ENCODE measurements around the gene ANKRD23.

DNA sequence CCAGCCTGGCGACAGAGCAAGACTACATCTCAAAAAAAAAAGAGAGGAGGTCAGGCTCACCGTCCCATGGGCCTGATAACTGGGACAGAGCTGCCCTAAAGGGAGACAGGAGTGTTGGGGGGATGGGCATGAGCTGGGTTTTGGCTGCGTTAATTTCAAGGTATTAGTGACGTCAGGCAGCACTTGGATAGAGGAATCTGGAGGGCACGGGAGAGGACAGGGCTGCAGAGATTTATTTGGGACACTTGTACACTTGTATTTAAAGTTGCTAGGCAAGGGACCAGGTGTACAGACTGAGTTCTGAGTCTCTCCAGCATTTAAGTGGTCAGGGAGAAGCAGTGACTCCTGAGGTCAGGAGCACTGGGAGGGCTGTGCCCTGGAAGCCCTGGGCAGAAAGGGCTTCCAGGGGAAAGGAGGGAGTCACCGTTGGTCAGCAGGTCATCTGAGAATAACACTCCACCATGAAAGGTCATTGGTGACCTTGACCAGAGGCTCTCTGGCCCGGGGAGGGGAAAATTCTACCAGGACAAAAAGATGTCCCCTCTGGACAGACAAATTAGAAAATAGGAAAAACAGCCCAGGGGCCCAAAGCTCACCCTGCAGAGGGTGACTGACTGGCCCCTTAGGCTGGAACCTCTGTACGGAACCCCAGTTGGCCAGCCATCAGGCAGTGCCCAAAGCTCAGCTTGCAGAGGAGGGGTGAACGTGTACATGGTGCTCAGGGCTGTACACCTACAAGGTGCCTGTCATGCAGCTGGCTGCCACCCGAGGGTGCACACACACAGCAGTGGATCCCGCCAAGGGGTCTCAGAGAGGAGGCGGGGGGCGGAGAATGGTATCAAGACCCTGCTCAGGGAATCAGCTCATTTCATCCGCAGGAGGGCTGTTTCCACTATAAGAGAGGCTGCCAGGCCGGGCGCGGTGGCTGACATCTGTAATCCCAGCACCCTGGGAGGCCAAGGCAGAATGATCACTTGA, 50.8 kb downstream of the ANKRD23 start:
- TF ChIP-seq, protein P1, sequence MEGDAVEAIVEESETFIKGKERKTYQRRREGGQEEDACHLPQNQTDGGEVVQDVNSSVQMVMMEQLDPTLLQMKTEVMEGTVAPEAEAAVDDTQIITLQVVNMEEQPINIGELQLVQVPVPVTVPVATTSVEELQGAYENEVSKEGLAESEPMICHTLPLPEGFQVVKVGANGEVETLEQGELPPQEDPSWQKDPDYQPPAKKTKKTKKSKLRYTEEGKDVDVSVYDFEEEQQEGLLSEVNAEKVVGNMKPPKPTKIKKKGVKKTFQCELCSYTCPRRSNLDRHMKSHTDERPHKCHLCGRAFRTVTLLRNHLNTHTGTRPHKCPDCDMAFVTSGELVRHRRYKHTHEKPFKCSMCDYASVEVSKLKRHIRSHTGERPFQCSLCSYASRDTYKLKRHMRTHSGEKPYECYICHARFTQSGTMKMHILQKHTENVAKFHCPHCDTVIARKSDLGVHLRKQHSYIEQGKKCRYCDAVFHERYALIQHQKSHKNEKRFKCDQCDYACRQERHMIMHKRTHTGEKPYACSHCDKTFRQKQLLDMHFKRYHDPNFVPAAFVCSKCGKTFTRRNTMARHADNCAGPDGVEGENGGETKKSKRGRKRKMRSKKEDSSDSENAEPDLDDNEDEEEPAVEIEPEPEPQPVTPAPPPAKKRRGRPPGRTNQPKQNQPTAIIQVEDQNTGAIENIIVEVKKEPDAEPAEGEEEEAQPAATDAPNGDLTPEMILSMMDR (IDR thresholded peaks at IDR 0.05; ENCODE audit: poor library complexity, severe bottlenecking) = no peak
- no peak for TF ChIP-seq POLR2AphosphoS5 (IDR thresholded peaks at IDR 0.05)
- no peak for TF ChIP-seq MXI1 (conservative IDR thresholded peaks at IDR 0.05; ENCODE audit: poor library complexity, severe bottlenecking)
- no peak for TF ChIP-seq EZH2 (IDR thresholded peaks at IDR 0.05; ENCODE audit: borderline replicate concordance, insufficient read depth, low read length, poor library complexity, severe bottlenecking)
- no peak for TF ChIP-seq EP300 (conservative IDR thresholded peaks at IDR 0.05; ENCODE audit: poor library complexity, severe bottlenecking)
- TF ChIP-seq SMC3 (conservative IDR thresholded peaks at IDR 0.05; ENCODE audit: poor library complexity) = no peak
- TF ChIP-seq TAF1 (IDR thresholded peaks at IDR 0.05; ENCODE audit: low read depth) = no peak
- TF ChIP-seq, protein P2, sequence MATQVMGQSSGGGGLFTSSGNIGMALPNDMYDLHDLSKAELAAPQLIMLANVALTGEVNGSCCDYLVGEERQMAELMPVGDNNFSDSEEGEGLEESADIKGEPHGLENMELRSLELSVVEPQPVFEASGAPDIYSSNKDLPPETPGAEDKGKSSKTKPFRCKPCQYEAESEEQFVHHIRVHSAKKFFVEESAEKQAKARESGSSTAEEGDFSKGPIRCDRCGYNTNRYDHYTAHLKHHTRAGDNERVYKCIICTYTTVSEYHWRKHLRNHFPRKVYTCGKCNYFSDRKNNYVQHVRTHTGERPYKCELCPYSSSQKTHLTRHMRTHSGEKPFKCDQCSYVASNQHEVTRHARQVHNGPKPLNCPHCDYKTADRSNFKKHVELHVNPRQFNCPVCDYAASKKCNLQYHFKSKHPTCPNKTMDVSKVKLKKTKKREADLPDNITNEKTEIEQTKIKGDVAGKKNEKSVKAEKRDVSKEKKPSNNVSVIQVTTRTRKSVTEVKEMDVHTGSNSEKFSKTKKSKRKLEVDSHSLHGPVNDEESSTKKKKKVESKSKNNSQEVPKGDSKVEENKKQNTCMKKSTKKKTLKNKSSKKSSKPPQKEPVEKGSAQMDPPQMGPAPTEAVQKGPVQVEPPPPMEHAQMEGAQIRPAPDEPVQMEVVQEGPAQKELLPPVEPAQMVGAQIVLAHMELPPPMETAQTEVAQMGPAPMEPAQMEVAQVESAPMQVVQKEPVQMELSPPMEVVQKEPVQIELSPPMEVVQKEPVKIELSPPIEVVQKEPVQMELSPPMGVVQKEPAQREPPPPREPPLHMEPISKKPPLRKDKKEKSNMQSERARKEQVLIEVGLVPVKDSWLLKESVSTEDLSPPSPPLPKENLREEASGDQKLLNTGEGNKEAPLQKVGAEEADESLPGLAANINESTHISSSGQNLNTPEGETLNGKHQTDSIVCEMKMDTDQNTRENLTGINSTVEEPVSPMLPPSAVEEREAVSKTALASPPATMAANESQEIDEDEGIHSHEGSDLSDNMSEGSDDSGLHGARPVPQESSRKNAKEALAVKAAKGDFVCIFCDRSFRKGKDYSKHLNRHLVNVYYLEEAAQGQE (IDR thresholded peaks at IDR 0.05; ENCODE audit: borderline replicate concordance) = no peak
